Melanocyte of skin (primary cell): ENCODE data around the gene GPR135. TPM values are rescaled to one million over a fixed set of nuclear protein-coding genes. Genes with fewer than 3 reads are reported as not detected.

ENCODE experiments used
- total RNA-seq, 2 donors: library from RNA; depleted of rRNA; stranded (reverse); fragments of >200 nt; gene quantifications; 2 replicates each; pipeline ENCODE4 v1.2.3, GENCODE V29; 2012

GPR135 gene
- total RNA-seq = 1 to 10 TPM in 1 of 2 donors, under 1 TPM in 1; 0.69 to 2.7 TPM

GRCh38 chr14:59465316-59466135 lies at the start of gene GPR135:
TSS of gene GPR135 (minus strand) at chr14:59465380. CDS start at chr14:59465226, 154 bp downstream.

GRCh38 chr14:59483819-59484638 lies 18.8 kb upstream of the GPR135 start, which contains the start of the genes JKAMP and L3HYPDH:
TSS of gene JKAMP (plus strand) at chr14:59484517. CDS start at chr14:59484590, 73 bp downstream.
TSS of gene L3HYPDH (minus strand) at chr14:59484408. CDS start at chr14:59484316, 92 bp downstream.

Other genes starting within 250 kb of the GPR135 start
- 10 to 100 TPM; 29.6 to 51.3 TPM for gene L3HYPDH, start 19.0 kb upstream of the GPR135 start, total RNA-seq
- 100 to 1,000 TPM in 1 of 2 donors, 10 to 100 TPM in 1; 93.9 to 107 TPM for gene JKAMP, start 19.1 kb upstream of the GPR135 start, total RNA-seq
- not detected for gene CCDC175, start 111.4 kb upstream of the GPR135 start, total RNA-seq